Astrocyte of the spinal cord (primary cell): ENCODE data around the gene MYO3B.

Experiments used
- DNase-seq: peaks from one replicate; pipeline ENCODE4 v3.0.0; 2011; ENCODE audit warnings: low read depth, low spot score
- H3K4me3 ChIP-seq: 2 replicates; pipeline ENCODE4 v1.5.1; 2011; ENCODE audit warnings: low read depth, mild to moderate bottlenecking, low read length, moderate library complexity
- CTCF ChIP-seq: IDR thresholded peaks from 2 replicates; pipeline ENCODE4 v1.5.1; 2012; ENCODE audit warnings: low read depth, mild to moderate bottlenecking, low read length, inconsistent platforms
- in situ Hi-C: cut with HindIII; loops from 2 replicates; pipeline ENCODE4 v1.10.0; 2017; ENCODE audit warnings: low sequenced_read_pairs

MYO3B gene

GRCh38 chr2:170582313-170582712 is 404.4 kb downstream of the MYO3B start:
- no peak for TF ChIP-seq CTCF
- DNase-seq: no peak
- in situ Hi-C loops: no loop called here

GRCh38 chr2:170582751-170583463 is 405.0 kb downstream of the MYO3B start:
- H3K4me3 ChIP-seq: no peak overlapping the region
- in situ Hi-C loops: no loop called here
- DNase-seq: peak; percentile 10
- TF ChIP-seq CTCF: no peak

More at GRCh38 chr2:170582313-170582712, 404.4 kb downstream of the MYO3B start:
- H3K4me3 ChIP-seq: no peak overlapping the region

GRCh38 chr2:170585067-170585466 is 407.1 kb downstream of the MYO3B start:
- no peak for TF ChIP-seq CTCF
- in situ Hi-C loops: no loop called here
- DNase-seq: no peak
- H3K4me3 ChIP-seq: no peak overlapping the region

- in situ Hi-C loops: no loop called here
- no peak overlapping the region for H3K4me3 ChIP-seq
- DNase-seq: no peak
- TF ChIP-seq CTCF: no peak
Observed at GRCh38 chr2:170586571-170587095, 408.7 kb downstream of the MYO3B start.

DNA sequence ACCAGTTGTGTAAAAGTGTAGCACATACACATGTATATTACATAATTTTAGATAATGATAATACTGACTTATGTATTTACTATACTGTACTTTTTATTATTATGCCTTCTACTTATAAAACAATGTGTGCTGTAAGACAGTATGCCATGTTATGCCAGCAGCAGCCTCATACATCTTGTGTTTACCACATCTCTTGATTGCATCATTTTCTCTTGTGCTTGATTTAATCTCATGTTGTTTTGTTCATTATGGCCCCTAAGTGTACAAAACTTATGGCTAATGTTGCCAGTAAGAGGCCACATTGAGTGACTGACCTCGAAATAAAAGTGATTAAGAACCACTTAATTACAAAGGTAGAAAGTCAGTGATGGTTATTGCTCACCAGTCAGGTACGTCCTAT is 409.2 kb downstream of the MYO3B start:
- no peak overlapping the region for H3K4me3 ChIP-seq
- no peak for TF ChIP-seq CTCF
- no peak for DNase-seq
- in situ Hi-C loops: no loop called here

DNA sequence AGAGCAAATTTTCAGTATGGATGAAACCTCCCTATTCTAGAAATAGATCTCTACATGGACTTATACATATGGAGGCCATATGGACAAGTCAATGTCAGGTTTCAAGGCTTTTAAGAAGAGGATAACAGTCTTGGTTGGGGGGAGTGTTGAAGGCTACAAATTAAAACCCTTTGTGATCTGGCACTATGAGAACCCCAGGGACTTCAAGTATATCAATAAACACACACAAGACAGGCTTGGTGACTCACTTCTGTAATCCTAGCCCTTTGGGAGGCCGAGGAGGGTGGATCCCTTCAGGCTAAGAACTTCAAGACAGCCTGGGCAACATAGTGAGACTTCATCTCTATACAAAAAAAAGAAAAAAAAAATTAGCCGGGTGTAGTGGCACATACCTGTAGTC is 410.0 kb downstream of the MYO3B start:
- in situ Hi-C loops: no loop called here
- no peak overlapping the region for H3K4me3 ChIP-seq
- DNase-seq: peak; percentile 44
- TF ChIP-seq CTCF: no peak
